HG03103 (cell line): Measurements from ENCODE around the gene NUDT10.
"Not testable (repeated sequence)": the region's sequence is repeated elsewhere in the genome, so short reads cannot be mapped to it uniquely, and the experiment has no call there.

Experiments
- ATAC-seq: cut with Tn5 transposase; IDR thresholded peaks from one replicate; pipeline ENCODE4 v1.9.1; 2021; ENCODE audit warnings: low read depth; ENCODE audit not compliant: unreplicated experiment

The NUDT10 gene

GRCh38 chrX:51332188-51332942, at the start of gene NUDT10:
NUDT10 (plus strand) TSS chrX:51332822; CDS start chrX:51332966, 144 bp downstream.
- ATAC-seq = no peak

GRCh38 chrX:51292421-51292820, 40.2 kb upstream of the NUDT10 start:
- ATAC-seq = no peak

GRCh38 chrX:51296138-51296537, 36.5 kb upstream of the NUDT10 start:
- no peak for ATAC-seq

- ATAC-seq = no peak
Measured at GRCh38 chrX:51316271-51316670, 16.4 kb upstream of the NUDT10 start.

DNA sequence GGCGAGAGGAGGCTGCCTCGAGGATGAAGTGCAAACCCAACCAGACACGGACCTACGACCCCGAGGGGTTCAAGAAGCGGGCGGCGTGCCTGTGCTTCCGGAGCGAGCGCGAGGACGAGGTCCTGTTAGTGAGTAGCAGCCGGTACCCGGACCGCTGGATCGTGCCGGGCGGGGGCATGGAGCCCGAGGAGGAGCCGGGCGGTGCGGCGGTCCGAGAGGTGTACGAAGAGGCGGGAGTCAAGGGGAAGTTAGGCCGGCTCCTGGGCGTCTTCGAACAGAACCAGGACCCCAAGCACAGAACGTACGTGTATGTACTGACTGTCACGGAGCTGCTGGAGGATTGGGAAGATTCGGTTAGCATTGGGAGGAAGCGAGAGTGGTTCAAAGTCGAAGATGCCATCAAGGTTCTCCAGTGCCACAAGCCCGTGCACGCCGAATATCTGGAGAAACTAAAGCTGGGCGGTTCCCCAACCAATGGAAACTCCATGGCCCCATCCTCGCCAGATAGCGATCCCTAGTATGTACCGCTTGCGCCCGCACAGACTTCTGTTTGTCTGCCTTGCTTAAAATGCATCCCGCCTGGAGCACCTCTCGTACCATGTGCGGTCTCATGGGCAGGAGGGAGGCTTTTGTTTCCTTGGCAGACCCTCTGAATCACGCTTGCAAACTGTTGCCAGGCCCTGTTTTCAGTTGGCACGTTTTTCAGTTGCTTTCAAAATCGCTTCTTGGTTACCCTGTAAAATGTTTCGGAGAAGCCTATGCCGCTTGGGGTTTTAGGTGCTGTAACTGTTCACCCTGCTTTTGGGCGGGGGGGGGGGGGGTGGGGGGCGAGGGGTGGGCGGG, 542 bp downstream of the NUDT10 start:
- not testable (repeated sequence) for ATAC-seq

DNA sequence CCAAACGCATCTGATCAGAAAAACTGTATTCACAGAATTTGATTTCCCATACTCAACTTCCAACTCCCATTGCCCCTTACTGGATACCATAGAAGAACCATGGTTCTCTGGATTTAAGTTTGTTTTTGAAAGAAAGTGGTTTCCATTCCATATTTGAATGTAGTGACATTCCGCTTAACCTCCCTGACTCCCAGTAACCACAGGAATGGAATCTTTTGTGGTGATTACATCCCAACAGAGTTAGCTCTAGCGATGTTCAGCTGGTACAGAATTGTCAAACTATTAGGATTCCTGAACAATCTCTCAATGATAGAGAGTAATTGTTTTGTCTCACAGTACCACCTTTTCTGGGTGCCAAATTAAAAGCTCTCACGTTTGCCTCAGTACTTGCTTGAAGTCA, 1.7 kb downstream of the NUDT10 start:
- no peak for ATAC-seq

- no peak for ATAC-seq
Measured at GRCh38 chrX:51336584-51336983, 4.0 kb downstream of the NUDT10 start.

DNA sequence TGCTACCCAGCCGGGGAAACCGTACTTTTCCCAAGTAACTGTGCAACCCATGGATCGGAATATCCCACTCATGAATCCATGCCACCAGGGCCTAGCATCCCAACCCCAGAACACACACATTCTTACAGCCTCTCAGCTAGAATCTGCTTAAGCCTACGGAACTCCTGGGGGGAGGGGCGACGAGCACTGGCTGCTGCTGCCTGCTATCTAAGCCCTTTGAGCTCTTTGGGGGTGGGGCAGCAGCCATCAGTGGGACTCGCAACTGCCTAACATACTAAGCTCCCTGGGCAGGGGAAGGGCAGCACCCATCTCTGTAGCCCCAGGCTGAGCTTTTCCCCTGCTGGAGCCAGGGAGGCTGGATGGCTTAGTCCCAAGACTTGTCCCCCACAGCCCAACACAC, 28.6 kb downstream of the NUDT10 start:
- no peak for ATAC-seq

DNA sequence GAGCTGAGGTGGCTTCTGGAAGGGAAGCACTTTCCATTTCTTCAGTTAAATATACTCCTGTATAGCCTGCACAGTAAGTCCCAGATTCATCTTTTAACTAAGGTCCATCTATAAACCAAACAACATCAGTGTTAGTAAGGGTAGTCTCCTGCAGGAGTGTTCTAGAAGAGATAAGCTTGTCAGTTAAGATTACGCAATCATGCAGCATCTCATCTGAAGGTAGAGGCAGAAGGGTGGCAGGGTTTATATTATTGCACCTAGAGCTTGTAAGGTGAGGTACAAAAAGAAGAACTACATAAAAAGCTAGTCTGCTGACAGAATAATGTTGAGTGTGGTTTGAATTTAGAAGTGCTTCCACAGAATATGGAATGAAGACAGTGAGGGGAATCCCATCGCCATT, 44.0 kb downstream of the NUDT10 start:
- ATAC-seq = no peak
